HG02870 (cell line): ENCODE data around the gene OCSTAMP.

Source experiments
- ATAC-seq: cut with Tn5 transposase; IDR thresholded peaks from one replicate; pipeline ENCODE4 v1.9.1; 2021; ENCODE audit warnings: mild to moderate bottlenecking, moderate library complexity; ENCODE audit not compliant: unreplicated experiment

Gene OCSTAMP

GRCh38 chr20:46554828-46555227, 4.4 kb upstream of the OCSTAMP start:
- no peak for ATAC-seq

GRCh38 chr20:46553926-46554325, 3.5 kb upstream of the OCSTAMP start:
- no peak for ATAC-seq

GRCh38 chr20:46552460-46553420, 2.3 kb upstream of the OCSTAMP start:
- peak; percentile 73 for ATAC-seq

- ATAC-seq: no peak
Measured at GRCh38 chr20:46551522-46552381, 1.3 kb upstream of the OCSTAMP start.

GRCh38 chr20:46549188-46549972, 1.1 kb downstream of the OCSTAMP start:
- no peak for ATAC-seq

- no peak for ATAC-seq
Measured at GRCh38 chr20:46548688-46549087, 1.8 kb downstream of the OCSTAMP start.

- no peak for ATAC-seq
Measured at GRCh38 chr20:46547995-46548394, 2.5 kb downstream of the OCSTAMP start.

GRCh38 chr20:46546936-46547335, 3.5 kb downstream of the OCSTAMP start:
- ATAC-seq: no peak

GRCh38 chr20:46546298-46546697, 4.2 kb downstream of the OCSTAMP start:
- no peak for ATAC-seq

GRCh38 chr20:46545827-46546138, 4.7 kb downstream of the OCSTAMP start:
- ATAC-seq: no peak

GRCh38 chr20:46545077-46545826, 5.2 kb downstream of the OCSTAMP start:
- no peak for ATAC-seq

GRCh38 chr20:46544576-46544975, 5.9 kb downstream of the OCSTAMP start:
- no peak for ATAC-seq

- ATAC-seq: no peak
Measured at GRCh38 chr20:46543959-46544358, 6.5 kb downstream of the OCSTAMP start.

GRCh38 chr20:46543033-46543432, 7.4 kb downstream of the OCSTAMP start:
- no peak for ATAC-seq

- no peak for ATAC-seq
Measured at GRCh38 chr20:46541229-46541935, 9.1 kb downstream of the OCSTAMP start.

GRCh38 chr20:46539113-46539512, 11.3 kb downstream of the OCSTAMP start:
- ATAC-seq: no peak

- ATAC-seq: no peak
Measured at GRCh38 chr20:46530640-46531039, 19.8 kb downstream of the OCSTAMP start.

- no peak for ATAC-seq
Measured at GRCh38 chr20:46523696-46524328, 26.6 kb downstream of the OCSTAMP start.

- no peak for ATAC-seq
Measured at GRCh38 chr20:46523108-46523507, 27.3 kb downstream of the OCSTAMP start.
